Activated CD8-positive, alpha-beta memory T cell treated with anti-CD3 and anti-CD28 coated beads for 48 hours (primary cell): ENCODE data around the gene DOCK2.

ENCODE experiments used
- DNase-seq, 3 experiments: peaks; one replicate each; pipeline ENCODE4 v3.0.0-alpha.2; 2020; ENCODE audit warnings: low read depth in 2 of 3, low spot score in 2 of 3

Gene DOCK2

GRCh38 chr5:169973056-169973455 lies 336.0 kb downstream of the DOCK2 start:
- DNase-seq = no peak

- DNase-seq = no peak
Measured at GRCh38 chr5:169974121-169974770, 337.2 kb downstream of the DOCK2 start.

GRCh38 chr5:169978714-169979113 lies 341.6 kb downstream of the DOCK2 start:
- DNase-seq = no peak

GRCh38 chr5:169979871-169980270 lies 342.8 kb downstream of the DOCK2 start:
- DNase-seq = no peak

GRCh38 chr5:169980418-169981053 lies 343.5 kb downstream of the DOCK2 start, which contains the start of gene INSYN2B:
Gene INSYN2B, minus strand, starts transcription at chr5:169980495. Its CDS starts 96,597 bp downstream, at chr5:169883898.
- no peak for DNase-seq

- DNase-seq = no peak
Measured at GRCh38 chr5:169988206-169988605, 351.1 kb downstream of the DOCK2 start.

- no peak for DNase-seq
Measured at GRCh38 chr5:169988947-169989346, 351.9 kb downstream of the DOCK2 start.

GRCh38 chr5:169989365-169989764 lies 352.3 kb downstream of the DOCK2 start:
- no peak for DNase-seq

- no peak for DNase-seq
Measured at GRCh38 chr5:169991115-169991869, 354.2 kb downstream of the DOCK2 start.

- no peak for DNase-seq
Measured at GRCh38 chr5:169992789-169993484, 355.9 kb downstream of the DOCK2 start.

- DNase-seq = no peak
Measured at GRCh38 chr5:169993485-169993790, 356.4 kb downstream of the DOCK2 start.

GRCh38 chr5:169997798-169998197 lies 360.7 kb downstream of the DOCK2 start:
- no peak for DNase-seq

- DNase-seq = no peak
Measured at GRCh38 chr5:169999621-170000020, 362.5 kb downstream of the DOCK2 start.

GRCh38 chr5:170000155-170000554 lies 363.1 kb downstream of the DOCK2 start:
- DNase-seq = no peak

GRCh38 chr5:170006021-170006420 lies 368.9 kb downstream of the DOCK2 start:
- no peak for DNase-seq

GRCh38 chr5:170008376-170008775 lies 371.3 kb downstream of the DOCK2 start:
- DNase-seq = no peak

GRCh38 chr5:170010595-170010994 lies 373.5 kb downstream of the DOCK2 start:
- no peak for DNase-seq

- no peak for DNase-seq
Measured at GRCh38 chr5:170011751-170012150, 374.7 kb downstream of the DOCK2 start.

GRCh38 chr5:170012622-170013021 lies 375.5 kb downstream of the DOCK2 start:
- DNase-seq = no peak

GRCh38 chr5:170020423-170020822 lies 383.3 kb downstream of the DOCK2 start:
- no peak for DNase-seq

- DNase-seq = no peak
Measured at GRCh38 chr5:170021506-170021905, 384.4 kb downstream of the DOCK2 start.

- DNase-seq = no peak
Measured at GRCh38 chr5:170025853-170026252, 388.8 kb downstream of the DOCK2 start.
